GM12875 (cell line): ENCODE results near the gene TRIM44.

Experiments used
- H3K4me3 ChIP-seq: one replicate; pipeline ENCODE4 v1.5.1; 2011; ENCODE audit warnings: low read depth, low read length, control low read depth
- TF ChIP-seq, protein P1 (sequence below): IDR thresholded peaks from 2 replicates; pipeline ENCODE4 v1.5.1; 2011; ENCODE audit warnings: low read depth, mild to moderate bottlenecking, control low read depth, inconsistent platforms, low read length, moderate library complexity, borderline replicate concordance; ENCODE audit not compliant: insufficient read depth

The TRIM44 gene

DNA sequence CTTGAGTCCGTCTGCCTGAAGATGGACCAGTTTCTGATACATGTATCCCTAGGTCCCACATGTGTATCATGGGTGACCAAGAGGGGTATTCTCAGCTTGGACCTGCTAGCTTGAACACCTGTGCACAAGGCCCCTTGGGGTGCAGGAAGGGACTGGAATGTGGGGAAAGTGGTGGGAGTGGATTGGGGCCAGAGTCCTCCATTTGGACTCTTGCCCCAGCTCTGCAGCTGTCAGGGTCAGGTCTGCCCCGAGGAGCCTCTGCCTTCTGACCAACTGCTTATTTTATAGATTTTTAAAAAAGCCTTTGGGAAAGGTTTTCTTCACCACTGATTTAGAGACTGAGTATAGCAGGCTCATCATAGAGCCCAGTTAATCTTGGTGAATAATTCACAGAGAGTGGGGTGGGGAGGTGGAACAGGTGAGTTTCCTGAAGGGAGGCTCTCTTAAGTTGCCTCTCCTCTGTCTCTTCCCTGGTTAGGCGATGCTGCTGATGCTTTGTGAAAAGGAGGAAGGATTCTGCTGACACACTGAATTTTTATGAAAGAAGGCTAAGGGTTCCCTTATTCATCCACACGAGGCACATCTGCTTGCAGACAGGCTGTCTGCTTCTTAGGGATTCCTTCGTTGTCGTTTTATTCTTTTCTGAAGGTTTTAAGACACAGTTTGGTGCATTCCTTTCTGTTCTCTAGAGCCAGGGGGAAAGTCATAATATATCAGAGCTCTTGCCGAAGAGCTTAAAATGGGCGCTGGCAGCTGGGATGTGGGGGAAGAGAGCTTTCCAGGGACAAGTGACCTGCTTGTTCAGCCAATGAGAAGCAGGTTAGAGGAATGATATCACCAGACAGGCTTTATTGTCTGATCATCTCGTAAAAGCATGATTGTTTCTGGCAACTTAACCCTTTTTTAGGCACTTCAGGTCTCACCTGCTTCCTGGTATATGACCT is 19.9 kb downstream of the TRIM44 start:
- TF ChIP-seq, protein P1, sequence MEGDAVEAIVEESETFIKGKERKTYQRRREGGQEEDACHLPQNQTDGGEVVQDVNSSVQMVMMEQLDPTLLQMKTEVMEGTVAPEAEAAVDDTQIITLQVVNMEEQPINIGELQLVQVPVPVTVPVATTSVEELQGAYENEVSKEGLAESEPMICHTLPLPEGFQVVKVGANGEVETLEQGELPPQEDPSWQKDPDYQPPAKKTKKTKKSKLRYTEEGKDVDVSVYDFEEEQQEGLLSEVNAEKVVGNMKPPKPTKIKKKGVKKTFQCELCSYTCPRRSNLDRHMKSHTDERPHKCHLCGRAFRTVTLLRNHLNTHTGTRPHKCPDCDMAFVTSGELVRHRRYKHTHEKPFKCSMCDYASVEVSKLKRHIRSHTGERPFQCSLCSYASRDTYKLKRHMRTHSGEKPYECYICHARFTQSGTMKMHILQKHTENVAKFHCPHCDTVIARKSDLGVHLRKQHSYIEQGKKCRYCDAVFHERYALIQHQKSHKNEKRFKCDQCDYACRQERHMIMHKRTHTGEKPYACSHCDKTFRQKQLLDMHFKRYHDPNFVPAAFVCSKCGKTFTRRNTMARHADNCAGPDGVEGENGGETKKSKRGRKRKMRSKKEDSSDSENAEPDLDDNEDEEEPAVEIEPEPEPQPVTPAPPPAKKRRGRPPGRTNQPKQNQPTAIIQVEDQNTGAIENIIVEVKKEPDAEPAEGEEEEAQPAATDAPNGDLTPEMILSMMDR, result no peak
- no peak overlapping the region for H3K4me3 ChIP-seq

DNA sequence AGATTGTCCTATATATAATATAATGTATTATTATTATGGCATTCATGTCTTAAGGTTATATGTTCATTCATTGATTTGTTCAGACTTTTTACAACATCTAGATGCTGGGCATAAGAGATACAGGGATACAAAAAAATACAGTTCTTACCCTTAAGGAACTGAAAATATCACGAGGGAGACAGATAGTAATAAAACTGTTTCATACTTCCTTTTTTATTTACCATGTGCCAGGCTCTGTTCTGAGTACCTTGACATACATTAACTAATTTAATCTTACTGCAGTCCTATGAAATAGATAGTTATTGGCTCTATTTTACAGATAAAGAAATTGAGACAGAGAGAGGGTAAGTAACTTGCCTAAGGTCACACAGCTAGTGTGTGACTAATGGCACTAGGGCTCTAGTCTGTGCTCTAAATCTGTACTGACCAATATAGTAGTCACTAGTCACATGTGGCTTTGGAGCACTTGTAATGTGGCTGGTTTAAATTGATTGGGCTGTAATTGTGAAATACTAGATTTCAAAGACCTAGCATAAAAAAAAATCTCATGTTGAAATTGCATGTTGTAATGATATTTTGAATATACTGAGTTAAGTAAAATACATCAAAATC is 21.3 kb downstream of the TRIM44 start:
- H3K4me3 ChIP-seq, result no peak overlapping the region
- TF ChIP-seq, protein P1, result no peak

DNA sequence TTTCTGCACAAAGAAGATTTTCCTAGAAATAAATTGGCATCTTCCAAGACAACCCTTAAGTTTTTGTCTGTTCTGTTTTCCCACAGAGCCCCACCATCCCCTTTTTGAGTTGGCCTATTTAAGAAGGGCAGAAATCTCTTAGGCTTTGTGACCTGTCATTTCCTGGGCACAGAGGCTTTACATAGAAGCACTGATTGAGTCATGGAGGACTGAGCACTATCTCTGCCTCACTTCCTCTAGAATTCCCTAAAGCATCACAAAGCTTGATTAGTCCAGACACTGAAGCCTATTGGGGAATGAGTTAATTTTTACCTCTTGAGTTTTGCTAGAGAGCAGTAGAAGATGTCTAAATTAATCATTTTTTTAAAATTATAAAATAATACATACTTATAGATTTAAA is 25.4 kb downstream of the TRIM44 start:
- TF ChIP-seq, protein P1, result no peak
- no peak overlapping the region for H3K4me3 ChIP-seq

DNA sequence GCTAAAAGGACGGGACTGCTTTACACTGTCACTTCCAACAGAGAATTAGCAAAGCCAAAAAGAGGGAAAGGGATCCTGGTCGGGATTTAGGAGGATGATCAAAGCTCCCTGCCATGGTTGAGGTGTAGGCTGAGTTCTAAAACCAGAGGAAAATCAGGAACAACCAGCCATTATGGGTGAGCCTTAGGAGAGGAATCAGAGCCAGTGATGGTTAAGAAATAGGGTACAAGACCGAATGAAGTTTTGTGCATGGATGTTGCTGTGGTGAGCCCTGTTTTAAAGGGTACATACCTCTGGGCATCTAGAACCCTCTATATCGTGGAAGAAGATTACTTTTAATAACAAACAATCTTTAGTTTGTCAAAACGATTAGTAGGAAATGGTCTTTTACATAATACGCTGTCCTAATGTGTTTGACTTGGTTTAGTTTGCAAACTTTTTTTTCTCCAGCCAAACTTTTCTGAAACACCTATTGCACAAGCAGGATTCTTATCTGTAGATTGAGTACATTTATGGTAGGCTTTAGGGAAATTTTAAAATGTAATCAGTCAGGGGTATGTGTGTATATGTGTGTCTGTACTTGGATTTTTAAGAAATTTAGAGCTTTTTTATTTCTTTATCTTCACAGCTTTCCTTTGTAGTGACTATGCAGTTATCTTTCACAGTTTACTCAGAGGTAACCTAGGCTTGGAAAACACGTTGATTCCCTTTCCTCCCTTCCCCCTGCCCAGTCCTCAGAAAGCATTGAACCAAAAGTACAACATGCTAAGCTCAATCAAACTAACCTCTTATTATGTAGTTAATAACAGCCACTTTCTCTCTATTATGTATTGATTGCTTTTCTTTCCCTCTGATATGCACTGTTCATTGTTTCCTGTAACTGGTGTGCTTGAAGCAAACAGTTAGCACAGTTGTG is 26.8 kb downstream of the TRIM44 start:
- TF ChIP-seq, protein P1, result no peak
- H3K4me3 ChIP-seq, result no peak overlapping the region

DNA sequence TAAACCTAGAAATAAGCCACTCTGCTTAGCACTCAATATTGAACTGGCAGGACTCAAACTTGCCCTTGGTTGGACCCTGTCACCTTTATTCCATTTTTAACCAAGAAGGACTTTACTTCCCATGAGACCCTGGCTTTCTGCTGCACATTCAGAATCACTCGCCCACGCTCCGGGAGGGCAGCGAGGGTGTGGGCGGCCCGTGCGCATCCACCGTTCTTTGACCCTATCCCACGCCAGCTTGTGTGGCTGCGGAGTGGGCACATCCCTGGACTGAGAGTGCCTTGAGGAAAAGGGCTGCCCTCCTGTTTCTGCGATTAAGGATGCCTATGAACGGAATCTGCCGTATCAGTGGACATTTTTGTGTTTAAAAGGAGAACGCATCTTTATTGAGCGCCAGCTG is 39.6 kb downstream of the TRIM44 start:
- TF ChIP-seq, protein P1, result no peak

DNA sequence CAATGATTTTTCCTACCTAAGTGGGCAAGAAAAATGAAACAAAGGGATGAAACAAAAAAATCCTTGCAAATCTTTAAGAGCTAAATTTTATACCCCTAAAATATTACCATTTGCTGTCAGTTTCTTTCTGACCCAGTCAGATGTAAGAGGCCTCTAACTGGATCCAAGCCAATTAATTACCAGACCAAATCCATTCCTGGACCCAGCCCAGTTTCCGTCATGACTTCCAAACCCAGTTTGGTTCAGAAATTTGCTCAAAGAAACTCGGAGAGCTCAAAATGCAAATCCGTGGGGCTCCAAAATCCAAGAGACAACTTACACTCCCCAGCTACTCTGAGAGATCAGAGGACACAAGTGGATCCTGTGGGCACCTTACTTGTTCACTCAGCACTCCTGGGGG is 46.8 kb downstream of the TRIM44 start:
- TF ChIP-seq, protein P1, result no peak
- no peak overlapping the region for H3K4me3 ChIP-seq

More for the DNA sequence above, 39.6 kb downstream of the TRIM44 start:
- H3K4me3 ChIP-seq, result no peak overlapping the region
